ENCODE results near the gene OR13J1. TPM values are rescaled to one million over a fixed set of nuclear protein-coding genes. Genes with fewer than 3 reads are reported as not detected.

The OR13J1 gene
- total RNA-seq, 4 donors from 2014 or later = not detected

DNA sequence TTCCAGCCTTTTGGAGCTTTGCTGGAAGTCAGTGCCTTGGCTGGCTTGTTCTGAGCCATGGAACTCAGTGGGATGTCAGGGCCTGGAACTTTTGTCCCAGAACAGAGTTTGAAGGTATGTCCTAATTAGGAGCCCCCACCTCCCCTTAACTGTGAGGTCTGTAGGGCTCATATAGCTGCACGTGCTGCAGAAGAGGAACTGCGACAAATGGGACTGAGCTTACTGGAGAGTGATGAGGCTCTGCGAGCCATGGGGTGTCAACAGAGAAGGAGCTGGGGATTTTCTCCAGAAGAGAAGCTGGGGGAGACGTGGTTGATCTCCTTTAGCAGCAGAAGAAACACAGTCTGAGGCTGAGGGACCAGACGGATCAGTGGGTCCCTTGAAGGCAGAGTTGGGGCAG lies 30.3 kb downstream of the OR13J1 start:
- Histone ChIP-seq H3K36me3 (no peaks in the 10 kb centered on the region), H3K4me1 (no peaks in the 10 kb centered on the region), H3K27ac (no peak overlapping the region), H3K27me3 (no peaks in the 10 kb centered on the region), H3K4me3 (no peak overlapping the region), H3K9me3 (no peaks in the 10 kb centered on the region)
- intact Hi-C loops (cut with DNase I; ENCODE audit: low total_unique reads) = no loop called here
- no peak for TF ChIP-seq CTCF (IDR thresholded peaks at IDR 0.05)
- DNase-seq = no peak

- Histone ChIP-seq H3K9me3 (no peaks in the 10 kb centered on the region), H3K4me3 (no peak overlapping the region), H3K36me3 (no peaks in the 10 kb centered on the region), H3K4me1 (no peaks in the 10 kb centered on the region), H3K27me3 (no peaks in the 10 kb centered on the region), H3K27ac (no peak overlapping the region)
- TF ChIP-seq POLR2A (IDR thresholded peaks at IDR 0.05) (no peak), CTCF (IDR thresholded peaks at IDR 0.05) (no peak)
- intact Hi-C loops (cut with DNase I; ENCODE audit: low total_unique reads) = no loop called here
- DNase-seq = no peak
Observed at GRCh38 chr9:35836595-35836994, 33.6 kb downstream of the OR13J1 start.

DNA sequence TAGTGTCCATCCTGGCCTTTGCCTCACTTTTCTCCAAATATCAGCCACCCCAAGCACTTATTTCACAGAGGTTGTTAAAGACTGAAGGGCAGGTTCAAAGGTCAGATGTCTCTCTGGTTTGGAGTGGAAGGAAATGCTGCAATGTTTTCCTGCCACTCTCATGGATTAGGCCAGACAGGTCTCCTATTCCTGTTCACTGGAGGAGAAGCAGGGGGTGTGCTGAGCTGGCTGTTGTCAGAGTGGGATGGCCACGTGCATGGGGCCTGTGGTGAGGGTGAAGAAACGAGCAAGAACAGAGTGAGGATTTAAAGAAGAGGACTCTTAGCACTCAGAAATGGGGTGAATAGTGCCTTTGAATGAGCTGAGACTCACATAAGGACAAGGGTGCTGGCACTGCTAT lies 34.4 kb downstream of the OR13J1 start:
- Histone ChIP-seq H3K9me3 (no peaks in the 10 kb centered on the region), H3K4me3 (no peak overlapping the region), H3K4me1 (no peaks in the 10 kb centered on the region), H3K27ac (no peak overlapping the region), H3K36me3 (no peaks in the 10 kb centered on the region), H3K27me3 (no peaks in the 10 kb centered on the region)
- intact Hi-C loops (cut with DNase I; ENCODE audit: low total_unique reads) = no loop called here
- no peak for DNase-seq
- TF ChIP-seq POLR2A (IDR thresholded peaks at IDR 0.05) (no peak), CTCF (IDR thresholded peaks at IDR 0.05) (no peak)

DNA sequence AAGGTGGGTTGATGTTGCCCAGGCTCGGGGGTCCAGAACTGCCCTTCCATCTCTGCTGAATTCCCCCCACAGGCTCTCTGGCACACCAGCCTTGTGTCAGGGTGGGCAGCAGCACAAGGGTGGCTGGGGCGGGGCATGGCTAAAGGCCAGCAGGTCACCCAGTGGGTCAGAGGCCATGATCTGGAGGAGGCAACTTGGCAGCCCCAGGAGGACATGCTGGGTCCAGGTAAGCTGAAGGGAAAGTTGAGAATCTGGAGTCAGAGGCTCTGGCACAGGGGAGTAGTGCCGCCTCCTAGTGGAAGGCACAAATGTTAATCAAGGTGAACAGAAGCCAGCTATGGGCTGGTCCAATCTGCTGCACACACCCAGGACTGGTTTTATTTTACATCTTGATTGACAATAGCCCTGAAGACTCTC lies 35.0 kb downstream of the OR13J1 start:
- Histone ChIP-seq H3K9me3 (no peaks in the 10 kb centered on the region), H3K27ac (no peak overlapping the region), H3K27me3 (no peaks in the 10 kb centered on the region), H3K36me3 (no peaks in the 10 kb centered on the region), H3K4me1 (no peaks in the 10 kb centered on the region), H3K4me3 (no peak overlapping the region)
- no peak for DNase-seq
- intact Hi-C loops (cut with DNase I; ENCODE audit: low total_unique reads) = no loop called here
- peak in 1 of 4 experiments; percentile 15 for TF ChIP-seq CTCF (IDR thresholded peaks at IDR 0.05)
- TF ChIP-seq POLR2A (IDR thresholded peaks at IDR 0.05) = no peak

- no peaks in the 10 kb centered on the region for H3K4me1 ChIP-seq
- DNase-seq = no peak
- H3K4me3 ChIP-seq = no peak overlapping the region
- TF ChIP-seq CTCF (IDR thresholded peaks at IDR 0.05) (no peak), POLR2A (IDR thresholded peaks at IDR 0.05) (no peak)
- no peak overlapping the region for H3K27ac ChIP-seq
- H3K36me3 ChIP-seq = no peaks in the 10 kb centered on the region
- H3K27me3 ChIP-seq = no peaks in the 10 kb centered on the region
- no peaks in the 10 kb centered on the region for H3K9me3 ChIP-seq
- intact Hi-C loops (cut with DNase I; ENCODE audit: low total_unique reads) = no loop called here
Observed at GRCh38 chr9:35834260-35835215, 35.7 kb downstream of the OR13J1 start.
